Ovary (tissue), 3 donors: Measurements from ENCODE around the gene FUT1.

ENCODE experiments used
- POLR2A ChIP-seq: fragments of 450-650 bp; IDR thresholded peaks from one replicate; pipeline ENCODE4 v1.6.1; 2017; ENCODE audit warnings: antibody characterized with exemption, mild to moderate bottlenecking, moderate library complexity
- TF ChIP-seq, protein P1 (sequence below), 3 donors: fragments of 450-650 bp in 2 of 3; fragments of 200-600 bp in 1 of 3; IDR thresholded peaks; one replicate each; pipeline versions ENCODE4 v1.5.1 to v1.8.0; 2016 to 2022; ENCODE audit warnings: antibody characterized with exemption in 3 of 3, mild to moderate bottlenecking in 1 of 3
- donor health status: DM: no; HTN: no; CAD: no.

DNA sequence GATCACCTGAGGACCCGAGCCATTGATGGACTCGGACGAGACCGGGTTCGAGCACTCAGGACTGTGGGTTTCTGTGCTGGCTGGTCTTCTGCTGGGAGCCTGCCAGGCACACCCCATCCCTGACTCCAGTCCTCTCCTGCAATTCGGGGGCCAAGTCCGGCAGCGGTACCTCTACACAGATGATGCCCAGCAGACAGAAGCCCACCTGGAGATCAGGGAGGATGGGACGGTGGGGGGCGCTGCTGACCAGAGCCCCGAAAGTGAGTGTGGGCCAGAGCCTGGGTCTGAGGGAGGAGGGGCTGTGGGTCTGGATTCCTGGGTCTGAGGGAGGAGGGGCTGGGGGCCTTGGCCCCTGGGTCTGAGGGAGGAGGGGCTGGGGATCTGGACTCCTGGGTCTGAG, 3.8 kb upstream of the FUT1 start:
- TF ChIP-seq POLR2A, result no peak
- TF ChIP-seq, protein P1, sequence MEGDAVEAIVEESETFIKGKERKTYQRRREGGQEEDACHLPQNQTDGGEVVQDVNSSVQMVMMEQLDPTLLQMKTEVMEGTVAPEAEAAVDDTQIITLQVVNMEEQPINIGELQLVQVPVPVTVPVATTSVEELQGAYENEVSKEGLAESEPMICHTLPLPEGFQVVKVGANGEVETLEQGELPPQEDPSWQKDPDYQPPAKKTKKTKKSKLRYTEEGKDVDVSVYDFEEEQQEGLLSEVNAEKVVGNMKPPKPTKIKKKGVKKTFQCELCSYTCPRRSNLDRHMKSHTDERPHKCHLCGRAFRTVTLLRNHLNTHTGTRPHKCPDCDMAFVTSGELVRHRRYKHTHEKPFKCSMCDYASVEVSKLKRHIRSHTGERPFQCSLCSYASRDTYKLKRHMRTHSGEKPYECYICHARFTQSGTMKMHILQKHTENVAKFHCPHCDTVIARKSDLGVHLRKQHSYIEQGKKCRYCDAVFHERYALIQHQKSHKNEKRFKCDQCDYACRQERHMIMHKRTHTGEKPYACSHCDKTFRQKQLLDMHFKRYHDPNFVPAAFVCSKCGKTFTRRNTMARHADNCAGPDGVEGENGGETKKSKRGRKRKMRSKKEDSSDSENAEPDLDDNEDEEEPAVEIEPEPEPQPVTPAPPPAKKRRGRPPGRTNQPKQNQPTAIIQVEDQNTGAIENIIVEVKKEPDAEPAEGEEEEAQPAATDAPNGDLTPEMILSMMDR (IDR thresholded peaks at IDR 0.05), result no peak
